Erythroblast (primary cell): Measurements from ENCODE around the gene MADD.

Source experiments
- GATA1 ChIP-seq: IDR thresholded peaks from 2 replicates; pipeline ENCODE4 v1.6.1; 2011; ENCODE audit warnings: low read depth, mild to moderate bottlenecking, control low read depth, low read length, moderate library complexity
- POLR2A ChIP-seq: IDR thresholded peaks from 2 replicates; pipeline ENCODE4 v1.6.1; 2011; ENCODE audit warnings: mild to moderate bottlenecking, low read length

DNA sequence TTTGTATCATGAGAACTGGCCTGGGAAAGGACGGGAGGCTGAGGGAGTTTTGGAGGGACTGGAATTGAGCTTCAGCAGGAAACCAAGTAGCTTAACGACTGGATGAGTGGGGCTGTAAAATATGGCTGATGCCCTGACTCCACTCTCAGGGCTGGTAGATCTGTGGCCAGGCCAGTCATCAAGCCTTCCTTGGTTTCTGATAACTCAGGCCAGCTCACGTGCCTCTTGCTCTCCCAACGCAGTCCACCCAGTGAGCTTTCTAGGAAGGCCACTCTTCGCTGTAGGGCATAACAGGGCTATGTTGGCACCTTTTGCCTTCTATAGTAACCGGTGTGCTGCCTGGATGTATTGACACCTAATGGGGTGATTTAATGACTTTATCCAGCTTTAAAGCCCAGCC, 5.8 kb upstream of the MADD start:
- TF ChIP-seq GATA1 (no peak), POLR2A (no peak)
